ENCODE measurements around the gene ZNF592. TPM values are rescaled to one million over a fixed set of nuclear protein-coding genes. Genes with fewer than 3 reads are reported as not detected.
A peak's percentile ranks its signal among the peaks of the same experiment; 100 is the strongest.

Gene ZNF592
- total RNA-seq, 1 donor from 2014 or later = 19.0 TPM

DNA sequence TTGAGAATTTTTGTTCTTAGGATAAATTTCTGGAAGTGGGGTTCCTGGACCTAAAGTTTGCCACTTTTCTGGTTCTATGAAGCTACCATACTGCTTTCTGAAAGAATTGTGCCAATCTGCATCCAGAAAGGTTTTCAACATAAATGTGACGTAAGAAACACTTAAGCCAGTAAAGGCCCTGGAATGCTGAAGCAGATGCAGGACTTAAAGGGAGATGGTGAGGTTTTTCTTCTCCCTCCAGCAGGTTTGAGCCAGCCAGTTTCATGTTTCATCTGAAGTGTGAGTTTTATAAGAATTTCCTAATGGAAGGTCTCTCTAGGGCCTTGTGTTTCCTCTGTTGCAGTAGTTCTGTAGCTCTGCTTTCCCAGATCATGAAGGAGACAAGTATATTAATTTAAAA lies 33.1 kb downstream of the ZNF592 start:
- no peak for DNase-seq
- H3K27ac ChIP-seq (replicated peaks) = no peak overlapping the region
- peaks cover 36% of the 10 kb centered on the region for H3K36me3 ChIP-seq
- intact Hi-C loops (cut with micrococcal nuclease) = no loop called here
- H3K27me3 ChIP-seq (ENCODE audit: low read depth) = no peaks in the 10 kb centered on the region
- no peaks in the 10 kb centered on the region for H3K9me3 ChIP-seq (replicated peaks)
- TF ChIP-seq, protein P1, sequence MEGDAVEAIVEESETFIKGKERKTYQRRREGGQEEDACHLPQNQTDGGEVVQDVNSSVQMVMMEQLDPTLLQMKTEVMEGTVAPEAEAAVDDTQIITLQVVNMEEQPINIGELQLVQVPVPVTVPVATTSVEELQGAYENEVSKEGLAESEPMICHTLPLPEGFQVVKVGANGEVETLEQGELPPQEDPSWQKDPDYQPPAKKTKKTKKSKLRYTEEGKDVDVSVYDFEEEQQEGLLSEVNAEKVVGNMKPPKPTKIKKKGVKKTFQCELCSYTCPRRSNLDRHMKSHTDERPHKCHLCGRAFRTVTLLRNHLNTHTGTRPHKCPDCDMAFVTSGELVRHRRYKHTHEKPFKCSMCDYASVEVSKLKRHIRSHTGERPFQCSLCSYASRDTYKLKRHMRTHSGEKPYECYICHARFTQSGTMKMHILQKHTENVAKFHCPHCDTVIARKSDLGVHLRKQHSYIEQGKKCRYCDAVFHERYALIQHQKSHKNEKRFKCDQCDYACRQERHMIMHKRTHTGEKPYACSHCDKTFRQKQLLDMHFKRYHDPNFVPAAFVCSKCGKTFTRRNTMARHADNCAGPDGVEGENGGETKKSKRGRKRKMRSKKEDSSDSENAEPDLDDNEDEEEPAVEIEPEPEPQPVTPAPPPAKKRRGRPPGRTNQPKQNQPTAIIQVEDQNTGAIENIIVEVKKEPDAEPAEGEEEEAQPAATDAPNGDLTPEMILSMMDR (IDR thresholded peaks at IDR 0.05; ENCODE audit: borderline replicate concordance) = no peak
- peaks cover 55% of the 10 kb centered on the region for H3K4me1 ChIP-seq
- H3K4me3 ChIP-seq = no peak overlapping the region

DNA sequence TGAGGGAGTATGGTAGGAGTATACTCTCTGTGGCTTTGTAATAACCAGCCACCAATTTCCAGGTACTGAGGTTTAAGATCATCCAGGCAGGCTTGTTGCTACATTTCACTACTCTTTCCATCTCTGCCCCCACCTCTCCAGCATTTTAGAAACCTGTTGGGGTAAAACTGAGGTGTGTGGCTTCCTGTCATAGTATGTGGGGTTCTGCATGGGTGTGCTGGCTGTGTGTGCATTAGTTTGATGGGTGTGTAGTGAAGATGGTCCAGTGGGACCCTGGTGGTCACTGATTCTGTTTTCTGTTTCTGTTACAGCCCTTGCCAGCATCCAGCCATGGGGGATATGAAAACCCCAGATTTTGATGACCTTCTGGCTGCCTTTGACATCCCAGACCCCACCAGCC lies 34.0 kb downstream of the ZNF592 start:
- no peaks in the 10 kb centered on the region for H3K27me3 ChIP-seq (ENCODE audit: low read depth)
- no peaks in the 10 kb centered on the region for H3K9me3 ChIP-seq (replicated peaks)
- TF ChIP-seq, protein P1 (IDR thresholded peaks at IDR 0.05; ENCODE audit: borderline replicate concordance) = no peak
- H3K36me3 ChIP-seq = peaks cover 36% of the 10 kb centered on the region
- DNase-seq = no peak
- intact Hi-C loops (cut with micrococcal nuclease) = no loop called here
- H3K4me1 ChIP-seq = peaks cover 61% of the 10 kb centered on the region
- peak overlapping the region; percentile 1 for H3K27ac ChIP-seq (replicated peaks)
- no peak overlapping the region for H3K4me3 ChIP-seq

- intact Hi-C loops (cut with micrococcal nuclease) = no loop called here
- Histone ChIP-seq H3K4me3 (no peak overlapping the region), H3K27me3 (ENCODE audit: low read depth) (no peaks in the 10 kb centered on the region), H3K27ac (replicated peaks) (no peak overlapping the region), H3K4me1 (peaks cover 69% of the 10 kb centered on the region), H3K36me3 (peaks cover 34% of the 10 kb centered on the region), H3K9me3 (replicated peaks) (no peaks in the 10 kb centered on the region)
- DNase-seq = no peak
- TF ChIP-seq, protein P1 (IDR thresholded peaks at IDR 0.05; ENCODE audit: borderline replicate concordance) = no peak
Measured at GRCh38 chr15:84783493-84784251, 35.3 kb downstream of the ZNF592 start.

- Histone ChIP-seq H3K27ac (replicated peaks) (peak overlapping the region; percentile 77), H3K9me3 (replicated peaks) (no peaks in the 10 kb centered on the region), H3K36me3 (peaks cover 29% of the 10 kb centered on the region), H3K4me3 (no peak overlapping the region), H3K27me3 (ENCODE audit: low read depth) (no peaks in the 10 kb centered on the region), H3K4me1 (peaks cover 69% of the 10 kb centered on the region)
- no peak for DNase-seq
- intact Hi-C loops (cut with micrococcal nuclease) = no loop called here
- TF ChIP-seq, protein P1 (IDR thresholded peaks at IDR 0.05; ENCODE audit: borderline replicate concordance) = no peak
Measured at GRCh38 chr15:84784262-84784661, 35.9 kb downstream of the ZNF592 start.

- H3K9me3 ChIP-seq (replicated peaks) = no peaks in the 10 kb centered on the region
- H3K27me3 ChIP-seq (ENCODE audit: low read depth) = no peaks in the 10 kb centered on the region
- H3K27ac ChIP-seq (replicated peaks) = peak overlapping the region; percentile 77
- H3K36me3 ChIP-seq = peaks cover 29% of the 10 kb centered on the region
- H3K4me1 ChIP-seq = peaks cover 70% of the 10 kb centered on the region
- DNase-seq = no peak
- TF ChIP-seq, protein P1 (IDR thresholded peaks at IDR 0.05; ENCODE audit: borderline replicate concordance) = no peak
- H3K4me3 ChIP-seq = no peak overlapping the region
- intact Hi-C loops (cut with micrococcal nuclease) = no loop called here
Measured at GRCh38 chr15:84785053-84785452, 36.7 kb downstream of the ZNF592 start.

Data from left ventricle myocardium inferior (tissue), 1 donor.